WTC11 (cell line): ENCODE measurements around the gene BRD1. TPM values are rescaled to one million over a fixed set of nuclear protein-coding genes. Genes with fewer than 3 reads are reported as not detected.

ENCODE experiments used
- ATAC-seq: fragments of 200-7000 bp; cut with Tn5 transposase; 2 replicates; pipeline ENCODE4 v1.10.0; 2021; ENCODE audit warnings: mild to moderate bottlenecking, moderate library complexity
- CTCF ChIA-PET: fragments of 300-600 bp; sonication (Branson Sonifier 250); formaldehyde crosslinking; loops from one replicate; lab custom pipeline; 2021; ENCODE audit warnings: antibody characterized with exemption; lab: Charles Lee
- POLR2A ChIA-PET: fragments of 350-600 bp; sonication (Branson Sonifier 250); formaldehyde crosslinking; loops from one replicate; lab custom pipeline; 2021; ENCODE audit warnings: antibody characterized with exemption; lab: Charles Lee
- DNase-seq: peaks from one replicate; pipeline ENCODE4 v3.0.0; 2021; ENCODE audit warnings: low spot score
- H3K27ac Mint-ChIP-seq: 2 replicates; pipeline ENCODE4 v1.8.0; 2021; ENCODE audit warnings: mixed read lengths
- H3K27me3 Mint-ChIP-seq: 2 replicates; pipeline ENCODE4 v1.8.0; 2021; ENCODE audit warnings: low read depth, mild to moderate bottlenecking, moderate library complexity, mixed read lengths
- H3K36me3 Mint-ChIP-seq: 2 replicates; pipeline ENCODE4 v1.8.0; 2021; ENCODE audit warnings: mixed read lengths
- H3K4me1 Mint-ChIP-seq: 2 replicates; pipeline ENCODE4 v1.8.0; 2022; ENCODE audit warnings: mixed read lengths
- H3K4me3 Mint-ChIP-seq: 2 replicates; pipeline ENCODE4 v1.8.0; 2021; ENCODE audit warnings: mild to moderate bottlenecking, moderate library complexity, mixed read lengths
- H3K9me3 Mint-ChIP-seq: 2 replicates; pipeline ENCODE4 v1.8.0; 2021; ENCODE audit warnings: mixed read lengths
- CDX4 ChIP-seq: fragments of 250-450 bp; sonication (Bioruptor Pico); IDR thresholded peaks from 2 replicates; pipeline ENCODE4 v1.9.0; 2021; ENCODE audit warnings: moderate library complexity, mild to moderate bottlenecking, inconsistent platforms, borderline replicate concordance
- EMX1 ChIP-seq: fragments of 250-450 bp; sonication (Bioruptor Pico); IDR thresholded peaks from 2 replicates; pipeline ENCODE4 v1.8.0; 2021; ENCODE audit warnings: mild to moderate bottlenecking
- MLX ChIP-seq: sonication (generic); formaldehyde crosslinking; IDR thresholded peaks from 2 replicates; pipeline ENCODE4 v1.8.1; 2023; ENCODE audit warnings: mild to moderate bottlenecking, missing genetic modification reagents, moderate library complexity
- NFATC4 ChIP-seq: fragments of 250-450 bp; sonication (Bioruptor Pico); IDR thresholded peaks from 2 replicates; pipeline ENCODE4 v1.9.0; 2021; ENCODE audit warnings: mild to moderate bottlenecking
- NR1H2 ChIP-seq: sonication (generic); formaldehyde crosslinking; IDR thresholded peaks from 2 replicates; pipeline ENCODE4 v1.9.0; 2021; ENCODE audit warnings: mild to moderate bottlenecking, moderate library complexity, missing genetic modification reagents
- NR2C2 ChIP-seq: sonication (generic); formaldehyde crosslinking; IDR thresholded peaks from 2 replicates; pipeline ENCODE4 v1.8.0; 2022; ENCODE audit warnings: mild to moderate bottlenecking, missing genetic modification reagents
- PRDM15 ChIP-seq: sonication (generic); formaldehyde crosslinking; IDR thresholded peaks from 2 replicates; pipeline ENCODE4 v1.8.0; 2022; ENCODE audit warnings: missing genetic modification reagents
- PRRX2 ChIP-seq: fragments of 250-450 bp; sonication (Bioruptor Pico); IDR thresholded peaks from 2 replicates; pipeline ENCODE4 v1.8.0; 2021; ENCODE audit warnings: mild to moderate bottlenecking
- ZNF121 ChIP-seq: sonication (generic); formaldehyde crosslinking; IDR thresholded peaks from 2 replicates; pipeline ENCODE4 v1.8.0; 2023; ENCODE audit warnings: missing genetic modification reagents
- ZNF263 ChIP-seq: sonication (generic); formaldehyde crosslinking; IDR thresholded peaks from 2 replicates; pipeline ENCODE4 v1.8.1; 2022; ENCODE audit warnings: low read depth, mild to moderate bottlenecking, moderate library complexity, missing genetic modification reagents
- ZNF396 ChIP-seq: fragments of 250-450 bp; sonication (Bioruptor Pico); IDR thresholded peaks from 2 replicates; pipeline ENCODE4 v1.8.0; 2021; ENCODE audit warnings: mild to moderate bottlenecking, moderate library complexity, borderline replicate concordance
- ZNF416 ChIP-seq: fragments of 250-450 bp; sonication (Bioruptor Pico); IDR thresholded peaks from 2 replicates; pipeline ENCODE4 v1.9.0; 2021; ENCODE audit warnings: mild to moderate bottlenecking, inconsistent platforms
- ZNF532 ChIP-seq: fragments of 250-450 bp; sonication (Bioruptor Pico); IDR thresholded peaks from 2 replicates; pipeline ENCODE4 v1.9.0; 2021; ENCODE audit warnings: mild to moderate bottlenecking, borderline replicate concordance
- total RNA-seq: library from RNA; stranded (reverse); gene quantifications from 3 replicates; pipeline ENCODE4 v1.2.3, GENCODE V29; 2021
- TF ChIP-seq, protein P1 (sequence below): sonication (generic); formaldehyde crosslinking; IDR thresholded peaks from 2 replicates; pipeline ENCODE4 v1.8.1; 2023; ENCODE audit warnings: mild to moderate bottlenecking, missing genetic modification reagents, moderate library complexity
- TF ChIP-seq, protein P2 (sequence below): sonication (generic); formaldehyde crosslinking; IDR thresholded peaks from 2 replicates; pipeline ENCODE4 v1.8.1; 2023; ENCODE audit warnings: mild to moderate bottlenecking, moderate library complexity, missing genetic modification reagents
- TF ChIP-seq, protein P3 (sequence below): sonication (generic); formaldehyde crosslinking; IDR thresholded peaks from 2 replicates; pipeline ENCODE4 v1.8.0; 2022; ENCODE audit warnings: mild to moderate bottlenecking, missing genetic modification reagents

The BRD1 gene
- total RNA-seq, 1 experiment from 2014 or later: 36.6 TPM

GRCh38 chr22:49726022-49726681 lies 101.5 kb downstream of the BRD1 start:
- CTCF ChIA-PET: interaction anchor here (0.6 to 3.4 kb wide), 5 partner anchors 25 to 421 kb away, joined by 3 to 16 read pairs (median 11); no protein-coding TSS in a partner anchor
- POLR2A ChIA-PET: no interaction called here
- H3K27me3 Mint-ChIP-seq: peaks cover 32% of the 10 kb centered on the region

GRCh38 chr22:49725516-49725915 lies 102.2 kb downstream of the BRD1 start:
- H3K4me3 Mint-ChIP-seq: no peak overlapping the region
- no peak overlapping the region for H3K27ac Mint-ChIP-seq
- H3K9me3 Mint-ChIP-seq: no peaks in the 10 kb centered on the region
- DNase-seq (no peak), ATAC-seq (no peak)
- ChIA-PET POLR2A (no interaction called here), CTCF (interaction anchor here (0.6 to 3.4 kb wide), 10 partner anchors 24 to 420 kb away, joined by 3 to 16 read pairs (median 5); no protein-coding TSS in a partner anchor)
- H3K27me3 Mint-ChIP-seq: peaks cover 32% of the 10 kb centered on the region
- no peaks in the 10 kb centered on the region for H3K4me1 Mint-ChIP-seq
- no peaks in the 10 kb centered on the region for H3K36me3 Mint-ChIP-seq
- TF ChIP-seq EMX1 (no peak), MLX (CRISPR knock-in tag) (no peak), ZNF532 (no peak), NR2C2 (CRISPR knock-in tag) (no peak), NR1H2 (no peak), ZNF416 (CRISPR knock-in tag) (no peak)

More at GRCh38 chr22:49726022-49726681, 101.5 kb downstream of the BRD1 start:
- ATAC-seq (no peak), DNase-seq (no peak)
- Mint-ChIP-seq H3K36me3 (no peaks in the 10 kb centered on the region), H3K9me3 (no peaks in the 10 kb centered on the region), H3K4me1 (no peaks in the 10 kb centered on the region), H3K27ac (no peak overlapping the region), H3K4me3 (no peak overlapping the region)
- TF ChIP-seq ZNF263 (CRISPR knock-in tag) (no peak), NFATC4 (CRISPR knock-in tag) (no peak), PRDM15 (CRISPR knock-in tag) (no peak), ZNF396 (no peak), PRRX2 (CRISPR knock-in tag) (no peak), ZNF121 (CRISPR knock-in tag) (no peak), CDX4 (CRISPR knock-in tag) (no peak)
- TF ChIP-seq, protein P1, sequence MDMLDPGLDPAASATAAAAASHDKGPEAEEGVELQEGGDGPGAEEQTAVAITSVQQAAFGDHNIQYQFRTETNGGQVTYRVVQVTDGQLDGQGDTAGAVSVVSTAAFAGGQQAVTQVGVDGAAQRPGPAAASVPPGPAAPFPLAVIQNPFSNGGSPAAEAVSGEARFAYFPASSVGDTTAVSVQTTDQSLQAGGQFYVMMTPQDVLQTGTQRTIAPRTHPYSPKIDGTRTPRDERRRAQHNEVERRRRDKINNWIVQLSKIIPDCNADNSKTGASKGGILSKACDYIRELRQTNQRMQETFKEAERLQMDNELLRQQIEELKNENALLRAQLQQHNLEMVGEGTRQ: no peak
- TF ChIP-seq, protein P2, sequence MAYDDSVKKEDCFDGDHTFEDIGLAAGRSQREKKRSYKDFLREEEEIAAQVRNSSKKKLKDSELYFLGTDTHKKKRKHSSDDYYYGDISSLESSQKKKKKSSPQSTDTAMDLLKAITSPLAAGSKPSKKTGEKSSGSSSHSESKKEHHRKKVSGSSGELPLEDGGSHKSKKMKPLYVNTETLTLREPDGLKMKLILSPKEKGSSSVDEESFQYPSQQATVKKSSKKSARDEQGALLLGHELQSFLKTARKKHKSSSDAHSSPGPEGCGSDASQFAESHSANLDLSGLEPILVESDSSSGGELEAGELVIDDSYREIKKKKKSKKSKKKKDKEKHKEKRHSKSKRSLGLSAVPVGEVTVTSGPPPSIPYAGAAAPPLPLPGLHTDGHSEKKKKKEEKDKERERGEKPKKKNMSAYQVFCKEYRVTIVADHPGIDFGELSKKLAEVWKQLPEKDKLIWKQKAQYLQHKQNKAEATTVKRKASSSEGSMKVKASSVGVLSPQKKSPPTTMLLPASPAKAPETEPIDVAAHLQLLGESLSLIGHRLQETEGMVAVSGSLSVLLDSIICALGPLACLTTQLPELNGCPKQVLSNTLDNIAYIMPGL (CRISPR knock-in tag): no peak
- TF ChIP-seq, protein P3, sequence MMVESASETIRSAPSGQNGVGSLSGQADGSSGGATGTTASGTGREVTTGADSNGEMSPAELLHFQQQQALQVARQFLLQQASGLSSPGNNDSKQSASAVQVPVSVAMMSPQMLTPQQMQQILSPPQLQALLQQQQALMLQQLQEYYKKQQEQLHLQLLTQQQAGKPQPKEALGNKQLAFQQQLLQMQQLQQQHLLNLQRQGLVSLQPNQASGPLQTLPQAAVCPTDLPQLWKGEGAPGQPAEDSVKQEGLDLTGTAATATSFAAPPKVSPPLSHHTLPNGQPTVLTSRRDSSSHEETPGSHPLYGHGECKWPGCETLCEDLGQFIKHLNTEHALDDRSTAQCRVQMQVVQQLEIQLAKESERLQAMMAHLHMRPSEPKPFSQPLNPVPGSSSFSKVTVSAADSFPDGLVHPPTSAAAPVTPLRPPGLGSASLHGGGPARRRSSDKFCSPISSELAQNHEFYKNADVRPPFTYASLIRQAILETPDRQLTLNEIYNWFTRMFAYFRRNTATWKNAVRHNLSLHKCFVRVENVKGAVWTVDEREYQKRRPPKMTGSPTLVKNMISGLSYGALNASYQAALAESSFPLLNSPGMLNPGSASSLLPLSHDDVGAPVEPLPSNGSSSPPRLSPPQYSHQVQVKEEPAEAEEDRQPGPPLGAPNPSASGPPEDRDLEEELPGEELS: no peak
